NCI-H2107 treated with DMSO at 0.1 percent for 48 hours (cell line): ENCODE results near the gene KRTAP10-1.
"Not testable (repeated sequence)": the region's sequence is repeated elsewhere in the genome, so short reads cannot be mapped to it uniquely, and the experiment has no call there.

Source experiments
- DNase-seq: peaks from one replicate; lab custom pipeline; 2025; ENCODE audit not compliant: unreplicated experiment; lab: John Stamatoyannopoulos, UW

Gene KRTAP10-1

DNA sequence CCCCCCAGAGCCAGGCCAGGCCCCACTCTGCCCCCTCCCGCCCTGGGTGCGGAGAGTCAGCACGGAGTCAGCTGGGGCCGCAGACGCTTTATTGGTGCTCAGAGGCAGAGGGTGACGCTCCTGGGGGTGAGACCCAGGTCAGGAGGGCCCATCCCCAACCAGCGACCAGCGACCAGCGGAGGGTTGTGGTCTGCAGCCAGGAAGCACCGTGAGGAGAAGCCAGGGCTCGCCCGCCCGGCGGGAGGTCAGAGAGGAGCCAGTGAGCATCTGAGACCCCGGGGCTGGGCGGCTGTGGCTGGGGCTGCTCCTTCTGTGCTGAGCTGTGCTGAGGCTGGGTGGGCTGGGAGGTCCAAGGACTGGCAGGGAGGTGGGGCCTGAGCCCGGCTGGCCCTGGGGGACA, 10.3 kb upstream of the KRTAP10-1 start:
- DNase-seq: not testable (repeated sequence)

GRCh38 chr21:44549525-44550211, 9.7 kb upstream of the KRTAP10-1 start:
- no peak for DNase-seq

DNA sequence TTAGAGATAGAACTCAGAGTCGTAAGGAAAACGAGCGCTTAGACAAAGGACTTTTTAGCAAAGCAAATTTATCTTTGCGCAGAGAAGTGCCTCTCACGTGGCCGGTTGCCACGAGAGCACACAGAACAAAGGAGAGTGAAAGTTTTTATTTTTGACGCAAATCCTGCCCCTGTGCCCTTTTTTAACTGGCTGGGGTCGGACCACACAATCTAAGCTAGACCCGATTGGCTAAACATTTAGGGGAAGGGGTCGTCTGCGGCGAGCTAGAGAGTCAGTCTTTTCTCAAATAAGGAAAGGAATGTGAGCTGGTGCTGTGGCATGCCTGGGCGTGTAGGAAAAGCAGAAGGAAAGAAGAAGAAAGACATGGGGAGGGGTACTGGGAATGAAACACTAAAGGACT, 8.9 kb upstream of the KRTAP10-1 start:
- DNase-seq: no peak

DNA sequence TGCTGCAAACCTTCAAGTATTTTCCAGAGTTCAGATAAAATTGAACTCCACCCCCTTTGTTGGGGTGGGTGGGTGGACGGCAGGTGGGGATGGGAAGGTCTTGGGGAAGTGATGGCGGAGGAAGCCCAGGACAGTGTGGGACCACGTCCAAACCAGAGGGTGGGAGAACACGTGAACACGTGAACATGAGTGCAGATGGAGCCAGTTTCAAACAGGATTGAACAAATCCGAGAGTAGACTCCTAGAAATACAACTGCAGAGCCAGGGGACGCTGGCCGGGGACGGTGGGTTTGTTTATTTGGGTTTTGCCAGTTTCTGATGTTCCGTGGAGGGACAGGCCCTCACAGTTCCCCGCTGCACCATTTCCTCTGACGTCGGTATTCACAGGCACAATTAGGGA, 8.4 kb upstream of the KRTAP10-1 start:
- DNase-seq: no peak

GRCh38 chr21:44547656-44548331, 7.8 kb upstream of the KRTAP10-1 start:
- no peak for DNase-seq

DNA sequence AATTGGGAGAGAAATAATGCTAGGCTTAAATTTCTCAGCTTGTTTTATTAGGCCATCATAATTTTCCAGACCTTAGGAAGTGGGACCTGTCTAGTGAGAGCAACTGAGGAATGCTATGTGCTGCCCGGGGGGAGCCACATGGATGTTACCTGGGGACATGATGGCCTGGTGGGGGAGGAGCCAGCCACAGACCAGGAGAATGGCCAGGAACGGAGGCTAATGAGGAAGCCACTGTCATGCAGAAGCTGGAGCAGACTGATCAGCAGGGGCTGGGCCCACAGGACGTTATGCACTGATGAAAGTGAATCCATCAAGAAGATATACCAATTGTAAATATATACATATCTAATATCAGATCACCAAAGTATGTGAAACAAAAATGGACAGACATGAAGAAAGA, 4.6 kb upstream of the KRTAP10-1 start:
- no peak for DNase-seq

GRCh38 chr21:44542716-44543115, 2.7 kb upstream of the KRTAP10-1 start:
- no peak for DNase-seq

GRCh38 chr21:44540741-44541288, 820 bp upstream of the KRTAP10-1 start:
- no peak for DNase-seq

DNA sequence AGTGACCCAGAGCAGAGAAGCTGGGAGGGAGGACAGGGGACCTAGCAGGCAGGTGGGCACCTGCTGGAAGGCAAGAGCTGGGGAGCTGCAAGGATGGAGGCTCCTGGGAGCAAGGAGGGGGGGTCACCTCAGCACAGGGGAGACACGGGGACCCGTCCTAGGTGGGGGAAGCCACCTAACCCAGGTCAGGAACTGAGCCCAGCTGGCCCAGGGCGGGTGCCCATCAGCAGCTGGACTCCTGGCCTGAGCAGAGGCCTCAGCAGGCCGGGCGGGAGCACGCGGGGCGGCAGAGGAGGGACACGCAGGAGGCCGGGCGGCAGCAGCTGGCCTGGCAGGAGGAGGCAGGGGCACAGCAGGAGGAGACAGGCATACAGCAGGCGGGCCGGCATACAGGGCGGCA, 949 bp downstream of the KRTAP10-1 start:
- no peak for DNase-seq

DNA sequence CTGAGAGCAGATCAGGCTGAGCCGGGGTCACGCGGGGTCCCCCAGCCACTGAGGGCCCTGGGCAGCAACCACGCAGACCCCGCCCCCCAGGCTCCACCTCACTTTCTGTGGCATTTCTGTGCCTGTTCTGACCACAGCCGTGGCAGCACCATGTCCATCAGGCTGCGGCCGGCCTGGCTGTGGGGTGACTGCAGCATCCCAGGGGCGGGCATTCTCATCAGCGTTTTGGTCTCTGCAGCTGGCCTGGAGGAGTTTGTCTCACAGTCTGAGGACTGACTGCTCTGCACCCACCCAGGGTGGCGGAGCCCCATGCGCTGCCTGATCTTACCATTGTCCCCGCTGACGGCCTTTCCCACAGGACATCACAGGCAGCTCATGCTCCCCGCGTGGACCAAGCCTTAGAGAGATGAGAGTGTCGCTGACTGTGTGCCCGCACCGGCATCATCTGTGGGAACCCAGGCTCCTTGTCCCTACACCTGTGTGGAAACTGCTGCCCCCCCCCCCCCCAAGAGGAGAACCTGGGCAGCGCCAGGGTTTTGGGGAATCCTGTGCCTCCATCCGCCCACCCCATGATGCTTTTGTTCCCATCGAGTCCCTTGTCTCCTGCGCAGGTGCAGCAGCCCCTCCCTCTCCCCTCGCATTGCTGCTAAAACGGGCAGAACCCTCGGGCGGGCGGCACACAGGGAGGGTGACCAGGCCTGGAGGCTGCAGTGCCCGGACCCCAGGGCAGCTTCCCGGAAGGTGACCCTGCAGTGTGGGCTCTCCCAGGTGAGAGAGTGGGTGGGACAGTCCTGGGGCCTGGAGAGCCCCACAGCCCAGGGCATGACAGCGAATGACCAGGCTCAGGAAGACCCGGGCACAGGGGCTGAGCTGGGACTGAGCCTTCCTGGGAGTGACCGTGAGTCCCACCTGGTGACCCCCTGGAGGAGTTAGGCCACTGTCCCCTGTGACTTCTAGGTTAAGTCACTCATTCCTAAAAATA, 1.8 kb downstream of the KRTAP10-1 start:
- DNase-seq: no peak

DNA sequence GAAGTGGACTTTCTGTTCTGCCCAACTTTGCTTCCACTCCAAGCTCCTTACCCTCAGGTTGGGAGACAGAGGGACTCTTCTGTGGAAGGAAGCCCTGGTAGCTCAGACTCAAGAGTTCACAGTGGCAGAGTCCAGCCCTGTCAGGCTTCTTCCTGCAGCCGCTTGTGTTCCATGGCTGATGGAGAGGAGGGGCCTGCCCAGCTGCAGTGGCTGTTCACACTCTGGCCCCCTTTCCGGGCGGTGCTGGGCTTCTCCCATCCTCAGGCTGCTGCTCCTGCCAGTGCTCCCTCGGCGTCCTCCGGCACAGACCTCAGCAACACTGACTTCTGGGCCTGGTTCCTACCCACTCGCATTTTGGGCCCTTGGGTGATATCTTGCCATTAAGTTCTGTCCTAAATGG, 4.0 kb downstream of the KRTAP10-1 start:
- DNase-seq: no peak

DNA sequence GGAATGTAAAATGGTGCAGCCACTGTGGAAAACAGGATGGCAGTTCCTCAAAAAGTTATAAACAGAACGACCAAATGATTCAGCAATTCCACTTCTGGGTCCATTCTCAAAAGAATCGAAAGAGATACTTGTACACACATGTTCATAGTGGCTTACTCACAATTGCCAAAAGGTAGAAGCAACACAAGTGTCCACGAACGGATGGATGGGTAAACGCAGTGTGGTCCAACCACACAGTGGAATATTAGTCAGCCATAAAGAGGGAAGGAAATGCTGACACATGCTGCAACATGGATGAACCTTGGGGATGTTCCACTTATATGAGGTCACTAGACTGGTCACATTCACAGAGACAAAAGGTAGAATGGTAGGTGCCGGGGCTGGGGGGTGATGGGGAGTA, 5.3 kb downstream of the KRTAP10-1 start:
- DNase-seq: no peak

DNA sequence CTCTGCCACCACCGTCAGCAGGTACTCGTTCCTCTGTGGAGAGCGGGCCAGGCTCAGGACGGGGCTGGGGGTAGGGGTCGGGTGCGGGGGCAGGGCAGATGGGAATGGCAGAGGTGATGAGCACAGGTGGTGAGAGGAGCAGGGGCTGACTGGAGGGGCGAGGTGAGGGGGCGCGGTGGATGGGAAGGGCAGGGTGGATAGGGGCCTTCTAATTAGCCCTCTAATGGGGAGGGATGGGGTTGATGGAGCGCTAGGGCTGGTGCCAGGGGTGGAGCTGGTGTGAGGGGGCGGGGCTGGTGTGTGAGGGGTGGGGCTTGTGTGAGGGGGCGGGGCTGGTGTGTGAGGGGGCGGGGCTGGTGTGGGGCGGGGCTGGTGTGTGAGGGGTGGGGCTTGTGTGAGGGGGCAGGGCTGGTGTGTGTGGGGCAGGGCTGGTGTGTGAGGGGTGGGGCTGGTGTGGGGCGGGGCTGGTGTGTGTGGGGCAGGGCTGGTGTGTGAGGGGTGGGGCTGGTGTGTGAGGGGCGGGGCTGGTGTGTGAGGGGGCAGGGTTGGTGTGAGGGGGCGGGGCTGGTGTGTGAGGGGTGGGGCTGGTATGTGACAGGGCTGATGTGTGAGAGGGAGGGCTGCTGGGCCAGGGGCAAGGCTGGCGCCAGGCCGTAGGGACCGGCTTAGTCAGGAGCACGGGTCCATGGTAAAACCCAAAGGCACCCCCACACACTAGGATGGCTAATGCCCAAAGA, 5.9 kb downstream of the KRTAP10-1 start:
- DNase-seq: no peak

- DNase-seq: no peak
These were observed 6.7 kb downstream of the KRTAP10-1 start for GRCh38 chr21:44533121-44533890.

DNA sequence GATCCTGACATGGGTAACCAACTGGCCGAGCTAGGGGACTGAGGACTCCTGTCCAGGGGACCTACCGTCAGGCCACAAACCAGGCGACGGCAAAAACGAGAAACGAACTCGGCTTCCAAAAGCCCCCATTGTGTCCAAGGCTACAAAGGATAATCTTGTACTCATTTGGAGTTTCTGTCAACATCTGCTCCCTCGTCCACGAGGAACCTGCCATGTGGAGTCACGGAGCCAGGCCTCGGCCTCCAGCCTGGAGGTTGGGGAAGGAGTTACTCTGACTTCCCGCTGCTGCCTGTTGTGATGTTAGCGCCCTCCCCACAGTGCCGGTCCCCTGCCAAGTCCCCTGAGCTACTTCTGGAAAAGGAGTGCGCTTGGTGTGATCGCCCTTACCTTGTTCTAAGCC, 7.3 kb downstream of the KRTAP10-1 start:
- DNase-seq: no peak

DNA sequence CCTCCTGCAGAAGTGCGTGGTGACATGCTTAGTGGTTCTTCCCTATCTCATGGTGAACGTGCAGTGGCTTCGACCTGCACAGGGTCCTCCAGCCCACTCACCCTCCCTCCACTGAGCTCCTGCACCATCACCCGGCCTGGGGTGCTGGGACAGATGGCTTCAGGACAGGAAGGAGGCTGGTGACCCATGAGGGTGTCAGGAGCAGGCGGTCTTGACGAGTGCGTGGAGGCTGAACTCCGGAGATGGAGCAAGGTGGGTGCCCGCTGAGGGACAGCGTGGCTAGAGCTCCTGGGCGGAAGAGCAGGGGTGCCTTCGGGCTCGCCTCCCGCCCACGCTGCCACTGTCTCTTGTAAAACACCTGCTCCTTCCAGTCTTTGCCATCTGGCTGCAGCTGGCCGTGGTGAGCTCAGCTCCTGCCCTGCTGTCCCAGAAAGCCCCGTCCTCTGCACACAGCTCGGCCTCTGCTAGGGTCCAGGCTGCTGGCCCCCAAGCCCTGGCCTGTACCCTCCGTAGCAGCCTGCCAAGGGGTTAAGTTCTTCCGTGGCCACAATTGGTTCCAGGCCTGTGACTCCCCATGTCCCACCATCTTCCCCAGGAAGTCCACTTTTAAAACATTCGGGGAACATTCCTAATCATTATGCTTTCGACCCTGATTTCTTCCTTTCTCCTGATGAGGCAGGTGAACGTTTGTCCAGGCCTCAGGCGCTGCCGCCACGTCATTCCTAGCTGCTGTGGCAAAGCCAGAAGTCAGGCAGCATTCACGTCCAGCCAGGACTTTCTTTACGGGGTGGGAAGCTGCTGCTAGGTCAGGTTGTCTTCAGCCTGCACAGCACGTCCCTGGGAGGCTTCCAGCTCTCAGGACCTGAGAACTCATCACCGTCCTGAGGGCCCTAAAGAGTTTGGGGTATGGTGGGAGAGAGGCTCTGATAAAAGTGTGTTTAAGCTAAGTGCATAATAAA, 8.1 kb downstream of the KRTAP10-1 start:
- DNase-seq: no peak

GRCh38 chr21:44530903-44531605, 8.9 kb downstream of the KRTAP10-1 start:
- DNase-seq: no peak

GRCh38 chr21:44530221-44530902, 9.6 kb downstream of the KRTAP10-1 start:
- DNase-seq: no peak
